Thyroid gland (tissue), 4 donors: ENCODE measurements around the gene NKX2-4. TPM values are rescaled to one million over a fixed set of nuclear protein-coding genes. Genes with fewer than 3 reads are reported as not detected.
"Not testable (repeated sequence)": the region's sequence is repeated elsewhere in the genome, so short reads cannot be mapped to it uniquely, and the experiment has no call there.

ENCODE experiments used
- DNase-seq, 2 donors: peaks; one replicate each; pipeline ENCODE4 v3.0.0-alpha.2; 2019
- H3K27ac ChIP-seq, 3 donors: fragments of 200-600 bp; sonication (generic); 1 replicate in 2 of 3; 2 replicates in 1 of 3; pipeline ENCODE4 v1.5.1; 2016 to 2019; ENCODE audit warnings: mild to moderate bottlenecking in 1 of 3, moderate library complexity in 1 of 3
- H3K27me3 ChIP-seq: fragments of 200-600 bp; sonication (generic); one replicate; pipeline ENCODE4 v1.5.1; 2019
- H3K36me3 ChIP-seq, 2 donors: fragments of 200-600 bp; sonication (generic); one replicate each; pipeline ENCODE4 v1.5.1; 2016 to 2019
- H3K4me1 ChIP-seq, 2 donors: fragments of 200-600 bp; sonication (generic); one replicate each; pipeline ENCODE4 v1.5.1; 2017 to 2019
- H3K4me3 ChIP-seq, 3 donors: fragments of 200-600 bp; sonication (generic); replicated peaks in 1 of 3; 1 replicate in 2 of 3; 2 replicates in 1 of 3; pipeline ENCODE4 v1.5.1; 2016; ENCODE audit warnings: mild to moderate bottlenecking in 1 of 3
- H3K9me3 ChIP-seq: fragments of 200-600 bp; sonication (generic); one replicate; pipeline ENCODE4 v1.5.1; 2017
- POLR2A ChIP-seq, 2 donors: fragments of 450-650 bp; IDR thresholded peaks; one replicate each; pipeline ENCODE4 v1.6.1; 2017; ENCODE audit warnings: antibody characterized with exemption in 2 of 2, mild to moderate bottlenecking in 2 of 2, moderate library complexity in 1 of 2
- WGBS, 2 donors: methylation state at CpG; one replicate each; pipeline ENCODE4 v1.1.5; 2017; 5-methylcytosine and 5-hydroxymethylcytosine counted together
- intact Hi-C: fragments of 100-400 bp; cut with DNase I; formaldehyde crosslinking; loops from one replicate; pipeline ENCODE4 v1.15.1; 2023
- total RNA-seq, 4 donors: library from RNA; depleted of rRNA; stranded (reverse); fragments of >200 nt; gene quantifications; one replicate each; pipeline ENCODE4 v1.2.3, GENCODE V29; 2016
- TF ChIP-seq, protein P1 (sequence below), 6 experiments: fragments of 200-600 bp in 3 of 6; fragments of 450-650 bp in 3 of 6; sonication (generic) in 3 of 6; IDR thresholded peaks; one replicate each; pipeline ENCODE4 v1.5.1; 2016 to 2019; ENCODE audit warnings: antibody characterized with exemption in 6 of 6, mild to moderate bottlenecking in 2 of 6, inconsistent platforms in 1 of 6, moderate library complexity in 1 of 6

The NKX2-4 gene
- total RNA-seq, 4 donors from 2014 or later: 0.11 TPM; not detected in 3

DNA sequence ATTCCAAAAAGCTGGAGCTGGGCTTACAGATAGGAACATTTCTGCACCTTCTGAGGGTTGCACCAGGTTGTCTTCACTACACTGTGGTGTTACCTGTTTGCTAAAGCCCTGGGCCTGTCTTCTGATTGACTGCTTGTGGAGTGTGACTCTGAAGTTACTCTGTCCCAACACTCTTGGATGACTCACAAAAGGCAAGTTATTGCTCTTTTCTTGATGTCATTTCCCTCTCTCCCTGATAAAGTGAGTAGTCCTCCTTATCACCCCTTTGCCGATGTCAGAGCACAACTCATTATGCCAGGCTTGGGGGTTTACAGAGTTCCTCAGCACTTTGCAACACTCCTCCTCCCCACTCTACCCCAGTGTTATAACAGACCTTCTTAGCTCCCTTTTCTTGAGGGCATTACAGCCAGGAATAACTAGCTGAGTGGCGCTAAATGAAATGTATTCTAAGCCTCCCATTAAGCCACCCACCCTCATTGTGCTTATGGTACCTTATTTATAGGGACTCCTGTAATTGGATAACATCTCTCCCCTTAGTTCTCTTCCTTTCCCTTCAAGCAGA, 36.1 kb upstream of the NKX2-4 start:
- Histone ChIP-seq H3K4me1 (no peaks in the 10 kb centered on the region), H3K4me3 (no peak overlapping the region), H3K27me3 (no peaks in the 10 kb centered on the region), H3K36me3 (no peaks in the 10 kb centered on the region), H3K9me3 (no peaks in the 10 kb centered on the region), H3K27ac (no peak overlapping the region)
- WGBS, 2 donors: 72 to 89% methylated on average over 2 of the region's 2 CpGs
- TF ChIP-seq, protein P1, sequence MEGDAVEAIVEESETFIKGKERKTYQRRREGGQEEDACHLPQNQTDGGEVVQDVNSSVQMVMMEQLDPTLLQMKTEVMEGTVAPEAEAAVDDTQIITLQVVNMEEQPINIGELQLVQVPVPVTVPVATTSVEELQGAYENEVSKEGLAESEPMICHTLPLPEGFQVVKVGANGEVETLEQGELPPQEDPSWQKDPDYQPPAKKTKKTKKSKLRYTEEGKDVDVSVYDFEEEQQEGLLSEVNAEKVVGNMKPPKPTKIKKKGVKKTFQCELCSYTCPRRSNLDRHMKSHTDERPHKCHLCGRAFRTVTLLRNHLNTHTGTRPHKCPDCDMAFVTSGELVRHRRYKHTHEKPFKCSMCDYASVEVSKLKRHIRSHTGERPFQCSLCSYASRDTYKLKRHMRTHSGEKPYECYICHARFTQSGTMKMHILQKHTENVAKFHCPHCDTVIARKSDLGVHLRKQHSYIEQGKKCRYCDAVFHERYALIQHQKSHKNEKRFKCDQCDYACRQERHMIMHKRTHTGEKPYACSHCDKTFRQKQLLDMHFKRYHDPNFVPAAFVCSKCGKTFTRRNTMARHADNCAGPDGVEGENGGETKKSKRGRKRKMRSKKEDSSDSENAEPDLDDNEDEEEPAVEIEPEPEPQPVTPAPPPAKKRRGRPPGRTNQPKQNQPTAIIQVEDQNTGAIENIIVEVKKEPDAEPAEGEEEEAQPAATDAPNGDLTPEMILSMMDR (IDR thresholded peaks at IDR 0.05): no peak
- TF ChIP-seq POLR2A (IDR thresholded peaks at IDR 0.05): no peak
- intact Hi-C loops: no loop called here
- no peak for DNase-seq

- no peak overlapping the region for H3K27ac ChIP-seq
- no peak overlapping the region for H3K4me3 ChIP-seq
- no peaks in the 10 kb centered on the region for H3K27me3 ChIP-seq
- no peak for DNase-seq
- 92 to 96% methylated on average over 4 of the region's 4 CpGs for whole genome bisulfite sequencing, 2 donors
- intact Hi-C loops: no loop called here
- H3K9me3 ChIP-seq: no peaks in the 10 kb centered on the region
- H3K4me1 ChIP-seq: no peaks in the 10 kb centered on the region
- no peak for TF ChIP-seq POLR2A (IDR thresholded peaks at IDR 0.05)
- TF ChIP-seq, protein P1 (IDR thresholded peaks at IDR 0.05): no peak
- no peaks in the 10 kb centered on the region for H3K36me3 ChIP-seq
Observed at GRCh38 chr20:21432911-21433310, 35.6 kb upstream of the NKX2-4 start.

DNA sequence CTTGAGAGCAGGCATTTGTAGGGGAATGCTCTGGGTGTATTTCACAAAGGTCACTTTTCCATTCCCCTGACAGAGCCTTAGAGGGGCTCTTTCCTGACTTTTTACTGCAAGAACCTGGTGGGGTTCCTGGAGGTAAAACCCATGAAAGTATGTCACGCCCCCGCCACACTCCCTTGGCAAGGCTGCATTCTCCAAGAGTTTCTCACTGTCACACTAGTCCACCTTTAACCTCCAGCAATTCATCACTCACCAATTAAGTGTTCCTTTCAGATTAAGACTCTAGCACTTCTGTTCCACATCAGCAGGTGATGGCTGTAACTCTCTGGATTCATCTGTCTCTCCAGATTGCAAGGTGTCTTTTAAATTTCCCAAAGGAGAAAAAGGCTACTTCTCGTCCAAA, 32.7 kb upstream of the NKX2-4 start:
- WGBS, 2 donors: 86 to 87% methylated on average over 3 of the region's 3 CpGs
- TF ChIP-seq, protein P1 (IDR thresholded peaks at IDR 0.05): no peak
- TF ChIP-seq POLR2A (IDR thresholded peaks at IDR 0.05): no peak
- no peak overlapping the region for H3K27ac ChIP-seq
- no peaks in the 10 kb centered on the region for H3K36me3 ChIP-seq
- H3K9me3 ChIP-seq: no peaks in the 10 kb centered on the region
- no peak for DNase-seq
- H3K4me3 ChIP-seq: no peak overlapping the region
- intact Hi-C loops: no loop called here
- no peaks in the 10 kb centered on the region for H3K4me1 ChIP-seq
- no peaks in the 10 kb centered on the region for H3K27me3 ChIP-seq

GRCh38 chr20:21424846-21425245, 27.5 kb upstream of the NKX2-4 start:
- H3K4me3 ChIP-seq: no peak overlapping the region
- no peak for DNase-seq
- no peaks in the 10 kb centered on the region for H3K36me3 ChIP-seq
- H3K27me3 ChIP-seq: no peaks in the 10 kb centered on the region
- H3K27ac ChIP-seq: no peak overlapping the region
- 77 to 80% methylated on average over 4 of the region's 4 CpGs for WGBS, 2 donors
- H3K4me1 ChIP-seq: no peaks in the 10 kb centered on the region
- no peaks in the 10 kb centered on the region for H3K9me3 ChIP-seq
- TF ChIP-seq POLR2A (IDR thresholded peaks at IDR 0.05): no peak
- TF ChIP-seq, protein P1 (IDR thresholded peaks at IDR 0.05): no peak
- intact Hi-C loops: no loop called here

DNA sequence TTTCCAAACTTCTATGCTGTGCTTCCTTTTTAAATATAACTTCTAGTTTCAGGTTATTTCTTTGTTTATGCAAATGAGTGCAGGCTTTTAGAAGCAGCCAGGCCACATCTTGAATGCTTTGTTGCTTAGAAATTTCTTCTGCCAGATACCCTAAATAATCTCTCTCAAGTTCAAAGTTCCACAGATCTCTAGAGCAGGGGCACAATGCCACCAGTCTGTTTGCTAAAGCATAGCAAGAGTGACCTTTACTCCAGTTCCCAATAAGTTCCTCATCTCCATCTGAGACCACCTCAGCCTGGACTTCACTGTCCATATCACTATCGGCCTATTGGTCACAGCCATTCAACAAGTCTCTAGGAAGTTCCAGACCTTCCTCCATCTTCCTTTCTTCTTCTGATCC, 26.4 kb upstream of the NKX2-4 start:
- H3K9me3 ChIP-seq, intact Hi-C loops, H3K27me3 ChIP-seq, H3K4me1 ChIP-seq, H3K27ac ChIP-seq, DNase-seq, H3K4me3 ChIP-seq, H3K36me3 ChIP-seq: not testable (repeated sequence)
- 92 to 93% methylated on average over 1 of the region's 1 CpG for WGBS, 2 donors
